Measurements from ENCODE around the gene RND1.

GRCh38 chr12:48907245-48907644 is 41.6 kb upstream of the RND1 start:
- TF ChIP-seq SMAD1 (CRISPR knock-in tag; IDR thresholded peaks at IDR 0.05; ENCODE audit: borderline replicate concordance, low read depth) (no peak), CTCF (CRISPR knock-in tag; IDR thresholded peaks at IDR 0.05) (no peak), HES4 (CRISPR knock-in tag; IDR thresholded peaks at IDR 0.05; ENCODE audit: borderline replicate concordance) (no peak), ZBTB8A (CRISPR knock-in tag; IDR thresholded peaks at IDR 0.05; ENCODE audit: borderline replicate concordance, low read depth) (no peak), SUZ12 (IDR thresholded peaks at IDR 0.05; ENCODE audit: low read depth, low read length) (no peak), ZBTB43 (CRISPR knock-in tag; conservative IDR thresholded peaks at IDR 0.05) (no peak), GTF2F1 (IDR thresholded peaks at IDR 0.05; ENCODE audit: low read length) (no peak), ZNF792 (CRISPR knock-in tag; IDR thresholded peaks at IDR 0.05) (no peak), GPN1 (CRISPR knock-in tag; IDR thresholded peaks at IDR 0.05; ENCODE audit: borderline replicate concordance) (no peak), ZNF136 (CRISPR knock-in tag; IDR thresholded peaks at IDR 0.05; ENCODE audit: low read depth) (no peak), AGO1 (IDR thresholded peaks at IDR 0.05; ENCODE audit: low read depth, low read length, poor library complexity, severe bottlenecking) (no peak), ZNF276 (CRISPR knock-in tag; IDR thresholded peaks at IDR 0.05; ENCODE audit: low read depth) (no peak), TP53 (CRISPR knock-in tag; conservative IDR thresholded peaks at IDR 0.05) (no peak)

Measured in HepG2 (cell line).